Ammon's horn (tissue), 1 donor: ENCODE measurements around the gene JAM2.
"Not testable (repeated sequence)": the region's sequence is repeated elsewhere in the genome, so short reads cannot be mapped to it uniquely, and the experiment has no call there.

ENCODE experiments used
- DNase-seq: peaks from one replicate; pipeline ENCODE4 v3.0.0-alpha.2; 2016; ENCODE audit warnings: low spot score

The JAM2 gene

DNA sequence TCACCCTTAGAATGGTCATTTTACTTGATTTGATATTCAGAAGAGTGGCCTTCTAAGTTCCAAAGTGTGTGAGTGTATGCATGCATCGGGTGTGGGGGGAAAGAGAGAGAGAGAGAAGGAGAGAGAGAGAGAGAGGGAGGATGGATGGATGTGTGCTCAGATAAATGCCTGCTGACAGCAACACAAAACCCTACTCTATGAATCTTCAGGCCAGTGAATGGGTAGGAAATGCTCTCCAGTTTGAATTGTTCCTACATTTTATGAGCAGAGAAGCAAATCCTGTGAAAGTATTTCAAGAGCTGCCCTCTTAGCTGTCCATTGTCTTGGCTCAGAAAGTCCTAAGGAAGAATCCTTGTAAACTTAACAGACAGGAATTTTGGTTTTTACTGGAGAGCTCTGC lies 7.4 kb downstream of the JAM2 start:
- no peak for DNase-seq

DNA sequence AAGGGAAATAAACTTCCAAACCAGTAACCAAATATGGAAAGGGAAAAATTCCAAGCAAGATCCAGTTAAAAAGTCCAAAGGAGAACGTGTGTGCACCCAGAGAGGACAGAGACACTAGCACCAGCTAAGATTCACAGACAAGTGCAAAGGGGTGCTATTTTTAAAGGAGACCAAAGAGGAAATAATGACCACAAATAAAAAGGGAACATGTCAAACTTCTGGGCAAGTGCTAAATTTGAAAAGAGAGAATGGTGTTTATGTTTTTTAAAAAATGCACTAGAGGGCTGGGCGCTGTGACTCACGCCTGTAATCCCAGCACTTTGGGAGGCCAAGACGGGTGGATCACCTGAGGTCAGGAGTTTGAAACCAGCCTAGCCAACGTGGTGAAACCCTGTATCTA lies 8.6 kb downstream of the JAM2 start:
- peak; percentile 20 for DNase-seq

- DNase-seq = no peak
Measured at GRCh38 chr21:25649146-25649545, 10.1 kb downstream of the JAM2 start.

DNA sequence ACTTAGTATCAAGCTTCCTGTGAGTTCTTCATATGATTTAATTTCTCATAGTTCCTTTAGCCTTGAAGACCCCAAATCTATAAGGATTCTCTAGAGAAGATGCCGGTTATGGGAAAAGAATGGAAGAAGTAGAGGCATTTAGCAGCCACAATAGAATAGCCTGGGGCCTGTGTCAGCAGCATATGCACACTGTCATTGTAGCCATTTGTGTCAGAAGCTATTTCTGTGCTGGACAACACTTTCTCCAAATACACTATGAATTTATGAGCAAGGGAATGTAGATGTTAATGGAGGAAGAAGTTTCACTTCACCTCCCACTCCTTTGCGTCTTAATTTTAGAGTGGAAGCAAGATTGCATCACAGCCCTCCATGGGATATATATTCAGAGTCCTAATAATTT lies 17.4 kb downstream of the JAM2 start:
- DNase-seq = no peak

DNA sequence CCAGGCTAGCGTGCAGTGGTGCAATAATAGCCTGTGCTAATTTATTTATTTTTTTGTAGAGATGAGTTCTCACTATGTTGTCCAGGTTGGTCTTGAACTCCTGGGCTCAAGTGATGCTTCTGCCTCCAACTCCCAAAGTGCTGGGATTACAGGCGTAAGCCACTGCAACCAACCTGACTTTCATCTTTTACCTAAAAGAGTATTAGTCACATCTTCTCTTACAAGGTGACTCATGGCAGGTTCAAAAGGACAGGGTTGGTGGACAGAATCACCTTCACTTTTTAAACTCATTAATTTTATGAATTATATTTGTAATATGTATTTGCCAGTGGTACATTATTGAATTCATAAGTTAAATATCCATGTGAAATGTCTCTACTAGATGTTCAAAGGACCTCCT lies 18.1 kb downstream of the JAM2 start:
- DNase-seq = no peak

GRCh38 chr21:25658427-25659035 lies 19.5 kb downstream of the JAM2 start:
- DNase-seq = no peak

GRCh38 chr21:25660233-25660632 lies 21.2 kb downstream of the JAM2 start:
- no peak for DNase-seq

DNA sequence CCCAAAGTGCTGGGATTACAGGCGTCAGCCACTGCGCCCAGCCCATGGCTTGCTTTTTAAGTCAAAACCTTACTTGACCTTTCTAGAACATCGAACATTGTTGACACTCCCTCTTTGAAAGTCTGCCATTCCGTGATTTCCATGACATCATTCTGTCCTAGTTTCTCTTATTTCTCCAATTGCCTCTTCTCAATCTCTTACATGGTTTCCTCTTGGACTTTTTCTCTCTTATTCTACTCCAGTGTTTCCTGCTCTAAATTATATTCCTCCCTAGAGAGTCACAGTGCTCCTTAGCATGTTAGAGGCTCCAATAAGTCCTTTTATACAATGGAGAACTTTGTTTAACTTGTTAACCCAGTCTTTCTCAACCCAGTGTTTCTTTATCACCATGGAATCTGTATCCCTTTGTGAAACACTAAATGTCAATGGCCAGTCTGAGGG lies 25.5 kb downstream of the JAM2 start:
- DNase-seq = no peak

DNA sequence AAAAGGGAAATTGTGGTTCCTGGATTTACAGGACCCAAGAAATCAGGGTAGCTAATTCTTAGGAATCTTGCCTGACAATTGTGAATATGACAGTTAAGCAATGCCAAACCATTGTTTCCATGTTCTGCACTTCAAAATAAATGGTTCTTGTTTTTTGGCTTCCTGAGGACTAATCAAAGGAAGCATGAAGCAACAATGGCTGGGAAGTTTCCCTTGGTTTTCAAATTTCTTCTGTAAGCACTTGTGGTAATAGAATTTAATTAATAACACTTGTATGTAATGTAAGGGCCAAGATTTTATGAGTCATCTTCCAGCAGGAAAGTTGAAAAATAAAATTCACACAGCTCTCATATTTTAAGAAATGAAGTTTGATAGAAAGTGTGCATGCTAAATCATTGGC lies 31.7 kb downstream of the JAM2 start:
- no peak for DNase-seq

- DNase-seq = no peak
Measured at GRCh38 chr21:25676451-25676850, 37.4 kb downstream of the JAM2 start.

DNA sequence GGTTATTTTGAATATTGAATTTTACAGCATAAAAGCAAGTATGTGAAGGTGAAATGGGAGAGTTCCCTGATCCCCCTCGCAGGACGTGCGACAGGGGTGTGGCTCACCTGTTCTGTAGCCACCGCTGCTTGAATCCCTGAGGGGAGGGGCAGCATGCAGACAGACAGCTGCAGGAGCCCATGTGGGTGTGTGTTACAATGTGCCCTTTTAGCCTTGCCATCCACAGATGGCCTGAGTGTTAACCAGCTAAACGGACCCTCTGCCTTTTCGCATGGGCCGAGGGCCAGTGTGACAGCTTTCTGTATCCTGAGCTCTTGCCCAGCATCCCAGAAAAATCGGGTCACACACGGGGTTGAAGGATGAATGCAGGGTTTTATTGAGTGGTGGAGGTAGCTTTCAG lies 43.3 kb downstream of the JAM2 start:
- no peak for DNase-seq

DNA sequence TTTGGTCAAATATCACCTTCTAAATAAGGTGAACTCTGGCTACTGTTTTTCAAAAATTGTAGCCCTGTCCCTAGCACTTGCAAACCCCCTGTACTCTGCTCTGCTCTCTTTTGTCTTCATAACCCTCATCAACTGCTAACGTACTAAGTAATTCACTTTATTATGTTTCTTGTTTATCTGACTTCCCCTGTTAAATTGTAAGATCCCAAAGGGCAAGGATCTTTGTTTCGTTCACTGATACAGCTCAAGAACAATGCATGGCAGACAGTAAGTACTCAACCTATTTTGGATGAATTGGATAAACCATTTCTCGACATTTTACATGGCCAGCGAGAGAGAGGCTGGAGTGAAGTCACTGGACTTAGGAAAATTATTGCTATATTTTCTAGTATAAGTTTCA lies 48.7 kb downstream of the JAM2 start:
- DNase-seq = no peak

DNA sequence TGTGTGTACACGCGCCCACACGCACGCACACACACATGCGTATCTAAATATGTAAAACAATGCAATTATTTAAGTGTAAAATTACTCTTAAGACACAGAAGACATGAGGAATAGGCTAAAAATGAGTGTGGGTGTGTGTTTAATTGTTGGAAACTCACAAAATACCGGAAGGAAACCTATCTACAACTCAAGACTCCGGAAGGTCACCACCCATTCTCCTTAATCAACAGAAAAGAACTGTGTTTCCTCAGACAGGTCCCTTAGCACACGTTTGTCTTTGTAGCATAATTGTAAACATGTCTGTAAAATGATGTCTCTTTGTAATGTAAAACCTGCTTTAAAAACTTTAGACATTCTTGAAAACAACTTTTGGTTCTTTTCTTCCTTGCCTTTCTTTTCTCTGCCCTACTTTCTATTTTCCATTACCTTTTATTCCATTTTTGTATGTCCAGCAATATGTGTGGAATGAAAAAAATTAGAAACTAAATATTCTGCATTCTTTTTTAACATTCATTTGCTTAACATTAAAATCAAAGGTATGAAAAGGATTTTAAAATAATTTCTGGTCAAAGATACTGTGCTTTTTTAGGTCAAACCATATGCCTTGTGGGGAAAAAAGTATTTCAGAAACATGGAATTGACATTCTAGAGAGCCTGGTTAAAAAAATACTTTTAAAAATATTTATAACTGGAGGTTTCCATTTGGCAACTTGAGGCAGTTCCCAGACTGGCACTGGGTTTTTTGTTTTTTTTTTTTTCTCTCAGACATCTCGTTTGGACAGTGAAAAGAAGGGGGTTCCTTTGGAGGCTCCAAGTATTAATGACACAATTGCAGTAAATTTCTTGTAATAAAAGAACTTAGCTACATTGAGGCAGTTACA lies 49.5 kb downstream of the JAM2 start:
- DNase-seq = no peak

DNA sequence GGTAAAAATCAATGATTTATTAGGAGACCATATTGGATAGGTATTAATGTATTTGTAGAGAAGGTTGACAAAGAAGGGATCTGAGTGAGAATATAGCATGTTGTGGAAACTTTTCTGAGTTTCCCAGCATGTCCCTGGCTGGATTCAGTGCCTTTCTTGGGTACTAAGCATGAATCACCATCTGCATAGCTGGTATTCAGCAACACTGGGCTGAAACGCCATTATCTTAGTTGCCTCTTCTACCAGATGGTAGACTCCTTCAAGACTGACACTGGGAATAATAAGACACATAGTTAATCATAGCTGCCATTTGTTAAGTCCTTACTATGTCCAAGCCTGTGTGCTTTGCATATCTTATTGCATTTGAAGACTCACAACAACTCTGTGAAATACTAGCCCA lies 50.2 kb downstream of the JAM2 start:
- no peak for DNase-seq

- no peak for DNase-seq
Measured at GRCh38 chr21:25691976-25692375, 52.9 kb downstream of the JAM2 start.

GRCh38 chr21:25695461-25695860 lies 56.4 kb downstream of the JAM2 start:
- DNase-seq = not testable (repeated sequence)

- DNase-seq = no peak
Measured at GRCh38 chr21:25700741-25701140, 61.7 kb downstream of the JAM2 start.

DNA sequence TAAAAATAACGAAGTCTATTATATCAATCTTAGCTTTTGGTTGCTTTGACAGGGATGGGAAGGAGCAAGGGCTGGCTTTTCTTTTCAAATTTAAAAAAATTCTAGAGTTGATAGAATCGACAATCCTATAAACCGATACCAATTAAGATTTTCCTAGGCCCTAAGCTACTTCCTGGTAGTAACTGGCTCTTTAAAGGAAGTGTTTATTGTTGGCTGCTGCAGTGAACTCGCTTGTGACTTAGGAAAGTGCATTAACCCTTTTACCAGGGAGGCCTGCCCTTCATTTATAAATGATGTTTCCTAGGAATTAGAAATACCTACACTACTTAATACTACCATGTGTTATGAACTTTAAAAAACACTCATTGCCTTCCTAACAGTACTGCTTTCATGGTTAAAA lies 62.5 kb downstream of the JAM2 start:
- DNase-seq = no peak

DNA sequence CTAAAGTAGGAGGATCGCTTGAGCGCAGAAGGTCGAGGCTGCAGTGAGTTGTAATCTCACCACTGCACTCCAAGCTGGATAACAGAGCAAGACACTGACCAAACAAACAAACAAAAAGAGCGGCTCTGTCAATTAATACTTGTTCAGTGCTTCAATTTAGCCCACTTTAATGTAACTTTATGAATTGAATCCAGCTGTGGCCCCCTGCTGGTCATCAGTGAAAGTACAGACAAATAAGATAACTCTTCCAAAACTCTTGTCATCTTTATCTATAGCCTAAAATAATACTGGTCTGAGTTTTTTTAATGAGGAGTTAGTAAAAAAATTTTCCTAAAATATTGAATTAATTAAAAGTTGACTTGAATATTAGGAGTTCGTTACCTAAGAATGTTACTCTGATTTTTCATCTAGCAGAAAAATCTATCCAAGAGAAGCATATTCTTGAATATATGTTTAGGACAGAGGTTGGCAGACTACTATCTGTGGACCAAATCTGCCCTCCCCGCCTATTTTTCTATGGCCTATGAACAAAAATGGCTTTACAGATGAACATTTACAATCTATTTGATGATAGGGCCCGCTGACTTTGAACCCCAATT lies 69.5 kb downstream of the JAM2 start:
- DNase-seq = peak; percentile 63

GRCh38 chr21:25709684-25710265 lies 70.7 kb downstream of the JAM2 start:
- DNase-seq = no peak

- no peak for DNase-seq
Measured at GRCh38 chr21:25710550-25710949, 71.5 kb downstream of the JAM2 start.

DNA sequence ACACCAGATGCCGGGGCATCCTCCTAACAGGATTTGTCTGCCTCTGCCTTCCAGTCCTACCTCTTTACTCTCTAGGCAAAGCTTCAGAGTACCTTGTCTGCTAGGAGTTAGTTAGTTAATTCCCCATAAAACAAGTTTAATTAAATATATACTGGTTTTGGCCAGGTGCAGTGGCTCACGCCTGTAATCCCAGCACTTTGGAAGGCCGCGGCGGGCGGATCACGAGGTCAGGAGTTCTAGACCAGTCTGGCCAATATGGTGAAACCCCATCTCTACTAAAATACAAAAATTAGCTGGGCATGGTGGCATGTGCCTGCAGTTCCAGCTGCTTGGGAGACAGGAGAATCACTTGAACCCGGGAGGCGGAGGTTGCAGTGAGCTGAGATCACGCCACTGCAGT lies 75.0 kb downstream of the JAM2 start:
- not testable (repeated sequence) for DNase-seq
